SJCRH30 (cell line): ENCODE measurements around the gene MRPS26. TPM values are rescaled to one million over a fixed set of nuclear protein-coding genes. Genes with fewer than 3 reads are reported as not detected.
"Not testable (repeated sequence)": the region's sequence is repeated elsewhere in the genome, so short reads cannot be mapped to it uniquely, and the experiment has no call there.

Experiments used
- DNase-seq, 2 experiments: peaks; one replicate each; pipeline ENCODE4 v3.0.0-alpha.2; 2015 to 2020
- H3K27ac ChIP-seq: fragments of 250-450 bp; sonication (Bioruptor Pico); 2 replicates; pipeline ENCODE4 v1.5.1; 2020; ENCODE audit warnings: mild to moderate bottlenecking, moderate library complexity
- H3K27me3 ChIP-seq: fragments of 250-450 bp; sonication (Bioruptor Pico); 2 replicates; pipeline ENCODE4 v1.5.1; 2020; ENCODE audit warnings: mild to moderate bottlenecking, moderate library complexity
- H3K36me3 ChIP-seq: fragments of 250-450 bp; sonication (Bioruptor Pico); 2 replicates; pipeline ENCODE4 v1.5.1; 2020; ENCODE audit warnings: mild to moderate bottlenecking, moderate library complexity
- H3K4me1 ChIP-seq: fragments of 250-450 bp; sonication (Bioruptor Pico); 2 replicates; pipeline ENCODE4 v1.5.1; 2020; ENCODE audit warnings: mild to moderate bottlenecking, moderate library complexity
- H3K4me3 ChIP-seq: fragments of 250-450 bp; sonication (Bioruptor Pico); 2 replicates; pipeline ENCODE4 v1.5.1; 2020; ENCODE audit warnings: mild to moderate bottlenecking, moderate library complexity
- H3K9me3 ChIP-seq: fragments of 250-450 bp; sonication (Bioruptor Pico); replicated peaks from 2 replicates; pipeline ENCODE4 v1.5.1; 2020; ENCODE audit warnings: mild to moderate bottlenecking, moderate library complexity
- total RNA-seq: library from RNA; depleted of rRNA; stranded (reverse); fragments of >200 nt; shearing (Covaris generic); gene quantifications from 2 replicates; pipeline ENCODE4 v1.2.3, GENCODE V29; 2014; rRNA removed

The MRPS26 gene
- total RNA-seq, result 46.2 and 46.5 TPM in 2 replicates

GRCh38 chr20:3045816-3046676, at the start of gene MRPS26:
MRPS26 (plus strand) TSS chr20:3046052; CDS start chr20:3046069, 17 bp downstream.
- H3K9me3 ChIP-seq, result no peaks in the 10 kb centered on the region
- H3K27ac ChIP-seq, result peak within 1 kb of the TSS; percentile 67
- H3K4me3 ChIP-seq, result peak within 1 kb of the TSS; percentile 95
- H3K4me1 ChIP-seq, result peaks cover 8% of the 10 kb centered on the region
- peak; percentile 88 to 90 for DNase-seq
- H3K27me3 ChIP-seq, result no peaks in the 10 kb centered on the region
- H3K36me3 ChIP-seq, result peaks cover 12% of the 10 kb centered on the region; the same call in 1 of the 2 replicates

GRCh38 chr20:2998728-2999127, 47.1 kb upstream of the MRPS26 start:
- Histone ChIP-seq H3K27me3 (no peaks in the 10 kb centered on the region), H3K27ac (no peak overlapping the region), H3K4me1 (no peaks in the 10 kb centered on the region), H3K9me3 (no peaks in the 10 kb centered on the region), H3K36me3 (peaks cover 7% of the 10 kb centered on the region; the same call in 1 of the 2 replicates), H3K4me3 (no peak overlapping the region)
- DNase-seq, result no peak

GRCh38 chr20:3000852-3001523, 44.9 kb upstream of the MRPS26 start:
- peaks cover 7% of the 10 kb centered on the region; the same call in 1 of the 2 replicates for H3K36me3 ChIP-seq
- no peak overlapping the region for H3K4me3 ChIP-seq
- no peaks in the 10 kb centered on the region for H3K27me3 ChIP-seq
- H3K4me1 ChIP-seq, result no peaks in the 10 kb centered on the region
- no peak overlapping the region for H3K27ac ChIP-seq
- H3K9me3 ChIP-seq, result no peaks in the 10 kb centered on the region
- no peak for DNase-seq

GRCh38 chr20:3003416-3003815, 42.4 kb upstream of the MRPS26 start:
- Histone ChIP-seq H3K4me1 (no peaks in the 10 kb centered on the region), H3K27me3 (no peaks in the 10 kb centered on the region), H3K4me3 (no peak overlapping the region), H3K9me3 (no peaks in the 10 kb centered on the region), H3K36me3 (peaks cover 13% of the 10 kb centered on the region), H3K27ac (no peak overlapping the region)
- DNase-seq, result no peak

GRCh38 chr20:3010985-3011723, 34.7 kb upstream of the MRPS26 start:
- no peak overlapping the region for H3K27ac ChIP-seq
- H3K4me3 ChIP-seq, result no peak overlapping the region
- DNase-seq, result peak; percentile 14 to 59
- peaks cover 5% of the 10 kb centered on the region; the same call in 1 of the 2 replicates for H3K4me1 ChIP-seq
- peaks cover 20% of the 10 kb centered on the region for H3K36me3 ChIP-seq
- H3K9me3 ChIP-seq, result no peaks in the 10 kb centered on the region
- H3K27me3 ChIP-seq, result no peaks in the 10 kb centered on the region

GRCh38 chr20:3011752-3012151, 34.1 kb upstream of the MRPS26 start:
- Histone ChIP-seq H3K27ac (no peak overlapping the region), H3K36me3 (peaks cover 16% of the 10 kb centered on the region), H3K4me3 (no peak overlapping the region), H3K4me1 (peaks cover 5% of the 10 kb centered on the region; the same call in 1 of the 2 replicates), H3K9me3 (no peaks in the 10 kb centered on the region), H3K27me3 (no peaks in the 10 kb centered on the region)
- no peak for DNase-seq

- DNase-seq, result no peak
- H3K36me3 ChIP-seq, result peaks cover 20% of the 10 kb centered on the region
- H3K4me3 ChIP-seq, result no peak overlapping the region
- no peak overlapping the region for H3K27ac ChIP-seq
- peaks cover 5% of the 10 kb centered on the region; the same call in 1 of the 2 replicates for H3K4me1 ChIP-seq
- H3K27me3 ChIP-seq, result no peaks in the 10 kb centered on the region
- H3K9me3 ChIP-seq, result no peaks in the 10 kb centered on the region
Observed at GRCh38 chr20:3013771-3014170, 32.1 kb upstream of the MRPS26 start.

- no peak for DNase-seq
- Histone ChIP-seq H3K4me1 (peaks cover 5% of the 10 kb centered on the region; the same call in 1 of the 2 replicates), H3K9me3 (no peaks in the 10 kb centered on the region), H3K4me3 (no peak overlapping the region), H3K36me3 (peaks cover 16% of the 10 kb centered on the region), H3K27ac (no peak overlapping the region), H3K27me3 (no peaks in the 10 kb centered on the region)
Observed at GRCh38 chr20:3014179-3014578, 31.7 kb upstream of the MRPS26 start.

GRCh38 chr20:3014662-3015061, 31.2 kb upstream of the MRPS26 start:
- no peak for DNase-seq
- Histone ChIP-seq H3K9me3 (no peaks in the 10 kb centered on the region), H3K4me3 (no peak overlapping the region), H3K27ac (no peak overlapping the region), H3K4me1 (peaks cover 5% of the 10 kb centered on the region; the same call in 1 of the 2 replicates), H3K36me3 (peaks cover 15% of the 10 kb centered on the region), H3K27me3 (no peaks in the 10 kb centered on the region)

GRCh38 chr20:3015302-3015701, 30.6 kb upstream of the MRPS26 start:
- not testable (repeated sequence) for H3K4me3 ChIP-seq, H3K4me1 ChIP-seq, H3K27ac ChIP-seq, DNase-seq, H3K9me3 ChIP-seq, H3K27me3 ChIP-seq
- peaks cover 12% of the 10 kb centered on the region for H3K36me3 ChIP-seq

GRCh38 chr20:3021327-3021726, 24.5 kb upstream of the MRPS26 start:
- DNase-seq, result no peak
- no peaks in the 10 kb centered on the region for H3K27me3 ChIP-seq
- H3K4me3 ChIP-seq, result no peak overlapping the region
- no peak overlapping the region for H3K27ac ChIP-seq
- no peaks in the 10 kb centered on the region for H3K9me3 ChIP-seq
- H3K36me3 ChIP-seq, result peaks cover 26% of the 10 kb centered on the region
- H3K4me1 ChIP-seq, result no peaks in the 10 kb centered on the region

- Histone ChIP-seq H3K4me1 (no peaks in the 10 kb centered on the region), H3K4me3 (no peak overlapping the region), H3K27me3 (no peaks in the 10 kb centered on the region), H3K36me3 (peaks cover 29% of the 10 kb centered on the region), H3K9me3 (no peaks in the 10 kb centered on the region), H3K27ac (no peak overlapping the region)
- no peak for DNase-seq
Observed at GRCh38 chr20:3021777-3022176, 24.1 kb upstream of the MRPS26 start.

GRCh38 chr20:3022559-3023490, 23.0 kb upstream of the MRPS26 start:
- peaks cover 27% of the 10 kb centered on the region for H3K36me3 ChIP-seq
- H3K27me3 ChIP-seq, H3K9me3 ChIP-seq, DNase-seq, H3K27ac ChIP-seq, H3K4me3 ChIP-seq, H3K4me1 ChIP-seq: not testable (repeated sequence)

GRCh38 chr20:3027987-3028386, 17.9 kb upstream of the MRPS26 start:
- Histone ChIP-seq H3K4me3 (no peak overlapping the region), H3K36me3 (peaks cover 16% of the 10 kb centered on the region), H3K4me1 (no peaks in the 10 kb centered on the region), H3K27me3 (no peaks in the 10 kb centered on the region), H3K27ac (no peak overlapping the region), H3K9me3 (no peaks in the 10 kb centered on the region)
- DNase-seq, result no peak
